Measurements from ENCODE around the gene TULP4. TPM values are rescaled to one million over a fixed set of nuclear protein-coding genes. Genes with fewer than 3 reads are reported as not detected.
A peak's percentile ranks its signal among the peaks of the same experiment; 100 is the strongest.

TULP4 gene
- total RNA-seq, 1 donor from 2014 or later, result 18.5 TPM

- no peaks in the 10 kb centered on the region for H3K27me3 ChIP-seq
- H3K9me3 ChIP-seq, result no peaks in the 10 kb centered on the region
- no peaks in the 10 kb centered on the region for H3K36me3 ChIP-seq
- peak in 1 of 2 donors; percentile 50 for DNase-seq (ENCODE audit: low spot score in 2 of 2)
- intact Hi-C loops (cut with DNase I), result no loop called here
- no peak overlapping the region for H3K27ac ChIP-seq
- no peak for TF ChIP-seq CTCF (IDR thresholded peaks at IDR 0.05)
- H3K4me1 ChIP-seq, result no peaks in the 10 kb centered on the region
- no peak overlapping the region for H3K4me3 ChIP-seq
Observed at GRCh38 chr6:158543606-158544185, 231.4 kb downstream of the TULP4 start.

- intact Hi-C loops (cut with DNase I), result no loop called here
- Histone ChIP-seq H3K4me1 (no peaks in the 10 kb centered on the region), H3K4me3 (no peak overlapping the region), H3K9me3 (no peaks in the 10 kb centered on the region), H3K36me3 (no peaks in the 10 kb centered on the region), H3K27me3 (no peaks in the 10 kb centered on the region), H3K27ac (no peak overlapping the region)
- peak in 1 of 2 donors; percentile 16 for DNase-seq (ENCODE audit: low spot score in 2 of 2)
- no peak for TF ChIP-seq CTCF (IDR thresholded peaks at IDR 0.05)
Observed at GRCh38 chr6:158544428-158544827, 232.2 kb downstream of the TULP4 start.

GRCh38 chr6:158545043-158545966 lies 233.0 kb downstream of the TULP4 start:
- no peak overlapping the region for H3K4me3 ChIP-seq
- H3K27me3 ChIP-seq, result no peaks in the 10 kb centered on the region
- H3K36me3 ChIP-seq, result no peaks in the 10 kb centered on the region
- no peak overlapping the region for H3K27ac ChIP-seq
- intact Hi-C loops (cut with DNase I), result no loop called here
- peak in 1 of 2 donors; percentile 38 for DNase-seq (ENCODE audit: low spot score in 2 of 2)
- no peaks in the 10 kb centered on the region for H3K9me3 ChIP-seq
- no peak for TF ChIP-seq CTCF (IDR thresholded peaks at IDR 0.05)
- no peaks in the 10 kb centered on the region for H3K4me1 ChIP-seq

GRCh38 chr6:158548418-158549161 lies 236.3 kb downstream of the TULP4 start:
- Histone ChIP-seq H3K4me3 (no peak overlapping the region), H3K9me3 (no peaks in the 10 kb centered on the region), H3K27ac (no peak overlapping the region), H3K4me1 (no peaks in the 10 kb centered on the region), H3K36me3 (no peaks in the 10 kb centered on the region), H3K27me3 (no peaks in the 10 kb centered on the region)
- DNase-seq (ENCODE audit: low spot score in 2 of 2), result peak in 1 of 2 donors; percentile 21
- TF ChIP-seq CTCF (IDR thresholded peaks at IDR 0.05), result no peak
- intact Hi-C loops (cut with DNase I), result no loop called here

GRCh38 chr6:158552055-158552795 lies 240.0 kb downstream of the TULP4 start:
- Histone ChIP-seq H3K4me1 (no peaks in the 10 kb centered on the region), H3K4me3 (no peak overlapping the region), H3K27ac (no peak overlapping the region), H3K9me3 (no peaks in the 10 kb centered on the region), H3K36me3 (no peaks in the 10 kb centered on the region), H3K27me3 (no peaks in the 10 kb centered on the region)
- TF ChIP-seq CTCF (IDR thresholded peaks at IDR 0.05), result no peak
- no peak for DNase-seq (ENCODE audit: low spot score in 2 of 2)
- intact Hi-C loops (cut with DNase I), result no loop called here
